MM.1S (cell line): ENCODE data around the gene TRAM2.

Experiments
- DNase-seq: peaks from one replicate; pipeline ENCODE4 v3.0.0-alpha.2; 2015
- H2AFZ ChIP-seq: fragments of 300-600 bp; sonication (generic); 2 replicates; pipeline ENCODE4 v1.6.0; 2016; ENCODE audit warnings: antibody characterized with exemption, low read length
- H3F3A ChIP-seq: fragments of 300-600 bp; sonication (generic); 2 replicates; pipeline ENCODE4 v1.6.1; 2016; ENCODE audit warnings: mild to moderate bottlenecking, antibody characterized with exemption, low read length, moderate library complexity, mixed read lengths; ENCODE audit not compliant: insufficient read depth
- H3K27ac ChIP-seq: fragments of 300-600 bp; sonication (generic); 2 replicates; pipeline ENCODE4 v1.5.1; 2016; ENCODE audit warnings: mild to moderate bottlenecking, low read length
- H3K27me3 ChIP-seq: fragments of 300-600 bp; sonication (generic); replicated peaks from 2 replicates; pipeline ENCODE4 v1.6.0; 2016; ENCODE audit warnings: low read length; ENCODE audit not compliant: insufficient read depth
- H3K36me3 ChIP-seq: fragments of 300-600 bp; sonication (generic); replicated peaks from 2 replicates; pipeline ENCODE4 v1.6.1; 2016; ENCODE audit warnings: mild to moderate bottlenecking, low read length, mixed read lengths; ENCODE audit not compliant: insufficient read depth
- H3K4me1 ChIP-seq: fragments of 300-600 bp; sonication (generic); 2 replicates; pipeline ENCODE4 v1.6.1; 2016; ENCODE audit warnings: low read length, mixed read lengths
- H3K4me2 ChIP-seq: fragments of 300-600 bp; sonication (generic); 2 replicates; pipeline ENCODE4 v1.6.0; 2016; ENCODE audit warnings: low read depth, low read length
- H3K4me3 ChIP-seq: fragments of 300-600 bp; sonication (generic); 2 replicates; pipeline ENCODE4 v1.5.1; 2016; ENCODE audit warnings: low read length, mixed read lengths
- H3K79me2 ChIP-seq: fragments of 300-600 bp; sonication (generic); 2 replicates; pipeline ENCODE4 v1.6.1; 2016; ENCODE audit warnings: mixed run types, low read length, mixed read lengths
- H3K9ac ChIP-seq: fragments of 300-600 bp; sonication (generic); 2 replicates; pipeline ENCODE4 v1.6.1; 2016; ENCODE audit warnings: low read length, mixed read lengths
- H3K9me2 ChIP-seq: fragments of 300-600 bp; sonication (generic); replicated peaks from 2 replicates; pipeline ENCODE4 v1.6.1; 2016; ENCODE audit warnings: mild to moderate bottlenecking, low read length, mixed read lengths; ENCODE audit not compliant: insufficient read depth
- H3K9me3 ChIP-seq: fragments of 300-600 bp; sonication (generic); replicated peaks from 2 replicates; pipeline ENCODE4 v1.6.1; 2016; ENCODE audit warnings: mild to moderate bottlenecking, low read length, mixed read lengths; ENCODE audit not compliant: insufficient read depth
- H4K20me1 ChIP-seq: fragments of 300-600 bp; sonication (generic); 2 replicates; pipeline ENCODE4 v1.6.1; 2016; ENCODE audit warnings: mild to moderate bottlenecking, low read length, moderate library complexity, mixed read lengths; ENCODE audit not compliant: insufficient read depth
- CTCF ChIP-seq: fragments of 300-600 bp; sonication (generic); IDR thresholded peaks from 2 replicates; pipeline ENCODE4 v1.5.1; 2016; ENCODE audit warnings: antibody characterized with exemption, low read length, mixed read lengths
- EZH2 ChIP-seq: fragments of 300-600 bp; sonication (generic); optimal IDR thresholded peaks from 2 replicates; pipeline ENCODE3; 2017; ENCODE audit warnings: low read depth, mild to moderate bottlenecking, antibody characterized with exemption, low read length, mixed read lengths
- EZH2phosphoT487 ChIP-seq: fragments of 300-600 bp; sonication (generic); IDR thresholded peaks from 2 replicates; pipeline ENCODE4 v1.6.1; 2018; ENCODE audit warnings: antibody characterized with exemption, low read length

TRAM2 gene

GRCh38 chr6:52513896-52514295 is 63.0 kb downstream of the TRAM2 start:
- Histone ChIP-seq H3K4me1 (peaks cover 16% of the 10 kb centered on the region), H3K9me3 (no peaks in the 10 kb centered on the region), H3K27ac (no peak overlapping the region), H2AFZ (no peak overlapping the region), H3K36me3 (peaks cover 50% of the 10 kb centered on the region), H3K4me2 (no peak overlapping the region), H3K9ac (no peak overlapping the region), H3K27me3 (no peaks in the 10 kb centered on the region), H4K20me1 (no peaks in the 10 kb centered on the region), H3F3A (peaks cover 11% of the 10 kb centered on the region; the same call in 1 of the 2 replicates), H3K9me2 (no peaks in the 10 kb centered on the region), H3K4me3 (no peak overlapping the region), H3K79me2 (peaks cover 97% of the 10 kb centered on the region)
- no peak for DNase-seq
- TF ChIP-seq CTCF (no peak), EZH2 (no peak), EZH2phosphoT487 (no peak)

GRCh38 chr6:52513464-52513863 is 63.4 kb downstream of the TRAM2 start:
- no peak overlapping the region for H3K4me3 ChIP-seq
- H3K79me2 ChIP-seq, result peaks cover 95% of the 10 kb centered on the region
- H3K9ac ChIP-seq, result no peak overlapping the region
- no peaks in the 10 kb centered on the region for H4K20me1 ChIP-seq
- H3F3A ChIP-seq, result peaks cover 11% of the 10 kb centered on the region; the same call in 1 of the 2 replicates
- H3K9me3 ChIP-seq, result no peaks in the 10 kb centered on the region
- no peaks in the 10 kb centered on the region for H3K27me3 ChIP-seq
- no peaks in the 10 kb centered on the region for H3K9me2 ChIP-seq
- no peak for TF ChIP-seq EZH2
- no peak for TF ChIP-seq CTCF
- TF ChIP-seq EZH2phosphoT487, result no peak
- H2AFZ ChIP-seq, result no peak overlapping the region
- no peak overlapping the region for H3K27ac ChIP-seq
- H3K4me2 ChIP-seq, result no peak overlapping the region
- H3K4me1 ChIP-seq, result peaks cover 15% of the 10 kb centered on the region
- DNase-seq, result no peak
- peaks cover 50% of the 10 kb centered on the region for H3K36me3 ChIP-seq

- Histone ChIP-seq H3K4me3 (no peak overlapping the region), H3K9me3 (no peaks in the 10 kb centered on the region), H3K27ac (no peak overlapping the region), H4K20me1 (no peaks in the 10 kb centered on the region), H3K4me2 (no peak overlapping the region), H3F3A (peaks cover 11% of the 10 kb centered on the region; the same call in 1 of the 2 replicates), H3K79me2 (peaks cover 93% of the 10 kb centered on the region), H3K9me2 (no peaks in the 10 kb centered on the region), H3K9ac (no peak overlapping the region), H3K27me3 (no peaks in the 10 kb centered on the region), H2AFZ (no peak overlapping the region), H3K36me3 (peaks cover 55% of the 10 kb centered on the region), H3K4me1 (0 out of 2 replicates have a peak, but pooled peaks cover 4% of the 10 kb centered on the region)
- no peak for DNase-seq
- no peak for TF ChIP-seq EZH2phosphoT487
- no peak for TF ChIP-seq CTCF
- no peak for TF ChIP-seq EZH2
Measured at GRCh38 chr6:52512199-52512598, 64.7 kb downstream of the TRAM2 start.
